Stimulated activated CD8-positive, alpha-beta memory T cell treated with anti-CD3 and anti-CD28 coated beads, Interleukin-15, amount 100 ng/mL, for 4 hours (primary cell): ENCODE measurements around the gene EIF3J.
A peak's percentile ranks its signal among the peaks of the same experiment; 100 is the strongest.
"Not testable (repeated sequence)": the region's sequence is repeated elsewhere in the genome, so short reads cannot be mapped to it uniquely, and the experiment has no call there.

Experiments used
- DNase-seq, 2 donors: peaks; one replicate each; pipeline ENCODE4 v3.0.0-alpha.2; 2020; ENCODE audit warnings: low read depth in 2 of 2

EIF3J gene, protein sequence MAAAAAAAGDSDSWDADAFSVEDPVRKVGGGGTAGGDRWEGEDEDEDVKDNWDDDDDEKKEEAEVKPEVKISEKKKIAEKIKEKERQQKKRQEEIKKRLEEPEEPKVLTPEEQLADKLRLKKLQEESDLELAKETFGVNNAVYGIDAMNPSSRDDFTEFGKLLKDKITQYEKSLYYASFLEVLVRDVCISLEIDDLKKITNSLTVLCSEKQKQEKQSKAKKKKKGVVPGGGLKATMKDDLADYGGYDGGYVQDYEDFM

DNA sequence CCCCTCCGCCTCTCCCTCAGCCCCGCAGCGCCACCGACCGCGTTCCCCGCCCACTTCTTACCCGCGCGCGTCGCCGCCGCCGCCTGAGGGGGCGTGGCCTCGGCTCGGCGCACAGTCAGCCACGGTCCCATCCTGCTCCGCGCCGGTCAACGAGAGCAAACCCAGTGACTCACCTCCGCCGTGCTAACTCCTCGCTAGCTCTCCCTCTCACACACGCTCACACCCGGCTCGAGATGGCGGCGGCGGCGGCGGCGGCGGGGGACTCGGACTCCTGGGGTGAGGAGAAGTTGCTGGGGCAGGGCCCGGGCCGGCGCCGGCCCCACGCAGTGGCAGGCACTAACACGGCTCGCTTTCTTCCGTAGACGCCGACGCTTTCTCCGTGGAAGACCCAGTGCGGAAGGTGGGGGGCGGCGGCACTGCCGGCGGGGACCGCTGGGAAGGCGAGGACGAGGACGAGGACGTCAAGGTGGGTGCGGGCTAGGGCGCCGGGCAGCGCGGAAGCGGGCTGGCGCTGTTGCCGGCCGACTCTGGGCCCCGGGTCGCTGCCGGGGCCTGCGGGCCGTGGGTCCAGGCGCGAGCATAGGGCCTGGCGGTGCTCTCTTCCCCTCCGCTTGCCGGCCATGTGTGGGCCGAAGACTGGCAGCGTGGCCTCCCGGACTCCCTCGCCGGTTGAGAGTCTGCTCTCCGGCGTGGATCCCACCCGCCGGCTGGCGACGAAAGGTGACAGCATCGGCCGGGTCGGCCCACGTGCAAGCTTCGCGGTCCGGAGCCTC is at the start of gene EIF3J:
TSS of gene EIF3J (plus strand) at position 186 of the 773 bp plus-strand sequence. CDS start at position 234, 48 bp downstream.
- DNase-seq = peak; percentile 89 to 92

DNA sequence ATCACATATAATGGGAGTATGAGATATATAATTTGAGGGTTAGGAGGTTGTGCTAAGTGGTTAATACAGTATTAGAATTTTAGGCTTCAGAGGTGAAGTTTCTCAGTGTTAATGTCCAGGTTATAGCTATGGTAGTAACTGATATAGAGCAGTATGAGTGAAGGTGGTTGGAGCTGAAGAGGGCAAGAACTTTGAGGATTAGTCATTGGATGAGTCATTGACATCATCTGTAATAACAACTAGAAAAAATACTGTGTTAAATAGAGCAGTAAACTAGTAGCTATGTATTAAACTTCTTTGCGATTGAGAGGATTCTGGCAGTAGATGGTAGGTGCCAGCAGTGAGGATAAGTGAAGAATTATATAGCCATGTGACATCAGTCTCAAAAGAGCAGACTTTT is 47.5 kb upstream of the EIF3J start:
- DNase-seq = no peak

DNA sequence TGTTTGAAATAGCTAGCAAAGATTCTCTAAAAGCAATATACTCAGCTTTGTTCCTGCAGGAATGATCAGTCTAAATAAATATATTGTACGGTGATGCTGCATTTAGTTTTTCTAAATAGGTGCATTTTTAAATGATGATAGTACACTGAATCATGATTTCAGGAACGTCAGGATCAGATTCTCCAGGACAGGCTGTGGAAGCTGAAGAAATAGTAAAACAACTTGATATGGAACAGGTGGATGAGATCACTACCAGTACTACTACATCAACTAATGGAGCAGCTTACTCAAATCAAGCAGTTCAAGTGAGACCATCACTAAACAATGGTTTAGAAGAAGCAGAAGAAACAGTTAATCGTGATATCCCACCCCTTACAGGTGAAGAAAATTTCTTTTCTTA is 46.3 kb upstream of the EIF3J start:
- DNase-seq = no peak

DNA sequence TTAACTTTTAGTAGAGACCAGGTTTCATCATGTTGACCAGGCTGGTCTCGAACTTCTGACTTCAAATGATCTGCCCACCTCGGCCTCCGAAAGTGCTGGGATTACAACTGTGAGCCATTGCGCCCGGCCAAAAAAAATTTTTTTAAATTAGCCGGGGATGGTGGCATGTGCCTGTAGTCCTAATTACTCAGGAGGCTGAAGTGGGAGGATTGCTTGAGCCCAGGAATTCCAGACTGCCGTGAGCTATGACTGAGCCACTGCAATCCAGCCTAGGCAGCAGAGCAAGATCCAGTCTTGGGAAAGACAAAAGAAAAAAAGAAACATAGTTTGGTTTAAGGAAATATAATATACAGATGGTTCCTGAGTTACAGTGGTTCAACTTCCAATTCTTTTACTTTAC is 44.9 kb upstream of the EIF3J start:
- DNase-seq = no peak

DNA sequence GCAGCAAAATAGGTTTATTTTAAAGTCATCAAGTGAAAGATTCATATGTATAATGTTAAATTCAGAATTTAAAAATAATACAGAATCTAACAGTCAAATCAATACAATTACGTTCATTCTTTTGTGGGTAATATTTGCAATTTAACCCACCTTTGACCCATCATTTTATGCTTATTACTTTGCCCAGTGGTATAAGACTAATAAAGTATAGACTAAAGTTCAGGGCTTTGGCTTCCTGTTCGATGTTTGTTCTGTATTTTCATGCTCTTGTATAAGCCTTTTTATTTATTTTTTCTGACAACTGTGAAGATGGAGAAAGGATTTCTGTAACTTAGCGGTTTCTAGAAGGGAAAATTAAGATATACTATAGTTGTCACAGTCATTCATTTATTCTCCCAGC is 44.3 kb upstream of the EIF3J start:
- no peak for DNase-seq

DNA sequence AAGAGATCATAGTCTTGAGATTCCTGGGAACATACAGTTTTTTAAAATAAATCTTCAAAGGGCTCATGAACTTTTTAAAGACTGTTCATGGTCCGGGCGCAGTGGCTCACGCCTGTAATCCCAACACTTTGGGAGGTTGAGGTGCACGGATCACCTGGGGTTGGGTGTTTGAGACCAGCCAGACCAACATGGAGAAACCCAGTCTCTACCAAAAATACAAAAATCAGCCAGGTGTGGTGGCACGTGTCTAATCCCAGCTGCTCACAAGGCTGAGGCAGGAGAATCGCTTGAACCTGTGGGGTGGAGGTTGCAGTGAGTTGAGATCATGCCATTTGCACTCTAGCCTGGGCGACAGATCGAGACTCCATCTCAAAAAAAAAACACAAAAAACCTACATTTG is 41.4 kb upstream of the EIF3J start:
- no peak for DNase-seq

DNA sequence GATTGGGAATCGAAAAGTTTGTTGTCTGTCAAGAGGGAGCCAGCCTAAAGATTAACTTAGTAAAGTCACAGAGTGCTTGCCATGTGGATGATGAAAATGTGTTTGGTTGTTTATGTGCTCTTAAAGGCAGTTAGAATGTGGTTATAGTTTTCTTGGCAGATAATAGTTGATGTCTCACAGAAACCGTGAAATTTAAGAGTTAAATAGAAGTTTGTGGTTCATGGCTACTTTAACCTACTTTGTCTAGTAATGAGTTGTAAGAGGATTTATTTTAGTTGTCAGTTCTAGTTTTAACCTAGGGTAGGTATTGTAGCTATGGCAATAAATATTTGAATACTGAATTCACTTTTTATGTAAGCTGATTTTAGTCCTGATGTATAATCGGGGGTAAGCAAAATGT is 36.4 kb upstream of the EIF3J start:
- DNase-seq = no peak

DNA sequence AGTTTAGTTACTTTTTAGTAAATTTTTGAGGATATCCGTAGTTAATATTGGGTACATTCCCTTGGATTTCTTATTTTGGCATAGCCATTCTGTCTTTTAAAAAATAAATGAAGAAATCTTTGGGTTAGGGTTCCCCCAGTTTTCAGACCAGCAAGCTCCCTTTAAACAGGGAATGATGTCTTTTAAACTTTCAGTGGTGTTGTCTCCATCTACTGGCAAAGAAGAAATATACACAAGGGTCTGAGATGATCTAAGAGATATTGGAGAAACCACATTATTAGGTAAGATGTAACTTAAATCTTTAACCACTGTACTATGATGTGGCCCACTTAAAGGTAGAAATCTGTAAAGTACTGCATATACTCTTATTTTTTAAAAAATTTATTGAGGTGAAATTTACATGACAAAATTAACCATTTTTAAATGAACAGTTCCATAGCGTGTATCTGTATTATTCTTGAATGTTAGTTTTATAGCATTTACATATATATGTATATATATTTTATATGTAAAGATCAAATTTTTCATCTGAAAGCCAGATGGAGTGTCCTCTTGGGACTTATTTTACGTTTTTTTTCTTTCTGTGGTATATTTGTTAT is 35.1 kb upstream of the EIF3J start:
- no peak for DNase-seq

DNA sequence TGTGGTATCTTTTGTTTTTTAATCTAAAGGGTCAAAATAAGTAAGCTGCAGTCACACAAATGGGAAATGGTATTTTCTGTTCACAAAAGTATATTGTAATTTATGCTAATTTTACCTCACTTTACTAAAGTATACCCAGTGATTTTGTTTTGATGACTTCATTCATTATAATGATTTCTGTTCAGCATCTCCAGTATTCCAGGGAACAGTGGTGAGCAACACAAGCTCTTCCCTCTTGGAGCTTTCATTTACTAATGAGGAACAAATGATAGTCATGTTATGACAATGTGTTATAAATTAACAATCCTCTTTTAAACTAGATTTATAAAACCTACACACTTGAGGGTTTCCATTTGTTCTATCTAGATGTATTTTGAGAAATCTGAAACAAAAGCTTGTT is 20.5 kb upstream of the EIF3J start:
- no peak for DNase-seq

DNA sequence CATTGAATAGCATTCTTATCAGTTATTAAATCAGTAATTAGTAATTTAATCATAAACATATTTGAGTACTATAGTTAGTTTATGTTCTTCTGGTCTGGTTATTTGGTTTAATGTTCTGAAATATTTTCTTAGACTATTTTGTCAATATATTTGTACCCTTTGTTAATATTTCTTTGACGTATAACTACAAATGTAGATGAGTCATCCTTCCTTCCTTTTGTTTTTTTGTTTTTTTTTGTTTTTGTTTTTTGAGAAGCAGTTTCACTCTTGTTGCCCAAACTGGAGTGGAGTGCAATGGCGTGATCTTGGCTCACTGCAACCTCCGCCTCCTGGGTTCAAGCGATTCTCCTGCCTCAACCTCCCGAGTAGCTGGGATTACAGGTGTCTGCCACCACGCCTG is 17.4 kb upstream of the EIF3J start:
- DNase-seq = no peak

DNA sequence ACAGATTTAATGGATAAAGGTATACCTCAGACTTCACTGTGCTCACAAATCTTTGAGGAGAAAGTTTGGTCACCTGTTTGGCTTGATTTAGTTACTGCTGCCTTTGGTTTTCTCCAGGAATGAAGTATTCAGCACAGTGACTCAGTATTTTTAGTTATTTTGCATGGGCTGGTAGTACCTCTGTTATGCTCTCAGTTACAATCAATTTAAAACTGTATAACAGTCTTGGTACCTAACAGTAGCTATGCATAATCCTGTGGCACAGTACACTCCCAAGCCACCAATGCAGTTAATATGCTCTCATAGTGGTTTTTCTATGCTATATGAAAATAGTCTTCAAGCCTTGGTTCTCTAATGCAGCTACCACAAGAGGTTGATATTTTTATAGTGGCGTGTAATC is 11.9 kb upstream of the EIF3J start:
- no peak for DNase-seq

DNA sequence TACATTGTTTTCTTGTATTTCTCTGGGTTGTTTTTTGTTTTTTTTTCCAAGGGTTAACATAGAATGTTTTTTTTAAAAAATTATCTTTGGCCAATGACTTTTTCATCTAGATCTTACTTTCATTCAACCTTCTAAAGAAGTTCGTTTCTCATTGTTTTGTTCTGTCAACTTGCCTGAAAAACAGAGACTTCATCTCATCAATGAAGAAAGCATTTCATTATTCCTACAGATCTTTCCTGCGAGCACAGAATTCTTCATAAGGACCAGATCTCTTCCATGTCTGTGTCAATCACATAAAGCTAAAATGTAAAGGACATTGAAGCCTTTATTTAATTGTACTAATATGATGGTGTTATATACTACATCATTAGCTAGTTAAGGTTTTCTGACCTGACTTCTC is 9.7 kb upstream of the EIF3J start:
- DNase-seq = no peak

DNA sequence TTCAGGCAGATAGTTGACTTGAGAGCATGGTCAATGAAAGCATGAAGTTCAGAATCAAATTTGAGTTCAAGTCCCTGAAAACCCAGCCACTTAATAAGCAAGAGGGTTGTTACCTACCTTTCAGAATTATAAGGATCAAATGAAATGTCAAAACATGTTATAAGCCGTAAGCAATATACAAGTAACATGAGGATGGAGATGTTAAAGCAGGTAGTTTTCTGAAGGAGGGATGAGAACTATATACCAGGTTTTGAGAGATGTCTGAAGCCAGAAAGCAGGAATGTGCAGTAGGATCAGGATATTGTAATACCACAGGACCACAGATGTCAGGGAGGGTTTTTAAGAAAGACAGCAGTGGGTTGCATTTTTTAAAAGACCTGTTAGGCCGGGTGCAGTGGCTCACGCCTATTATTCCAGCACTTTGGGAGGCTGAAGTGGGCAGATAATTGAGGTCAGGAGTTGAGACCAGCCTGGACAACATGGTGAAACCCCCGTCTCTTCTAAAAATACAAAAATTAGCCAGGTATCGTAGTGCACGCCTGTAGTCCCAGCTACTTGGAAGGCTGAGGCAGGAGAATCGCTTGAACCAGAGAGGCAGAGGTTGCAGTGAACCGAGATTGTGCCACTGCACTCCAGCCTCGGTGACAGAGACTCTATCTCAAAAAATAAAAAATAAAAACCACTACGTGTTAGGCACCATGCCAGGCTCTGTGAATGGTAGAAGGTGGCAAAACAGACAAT is 6.9 kb upstream of the EIF3J start:
- DNase-seq = no peak

DNA sequence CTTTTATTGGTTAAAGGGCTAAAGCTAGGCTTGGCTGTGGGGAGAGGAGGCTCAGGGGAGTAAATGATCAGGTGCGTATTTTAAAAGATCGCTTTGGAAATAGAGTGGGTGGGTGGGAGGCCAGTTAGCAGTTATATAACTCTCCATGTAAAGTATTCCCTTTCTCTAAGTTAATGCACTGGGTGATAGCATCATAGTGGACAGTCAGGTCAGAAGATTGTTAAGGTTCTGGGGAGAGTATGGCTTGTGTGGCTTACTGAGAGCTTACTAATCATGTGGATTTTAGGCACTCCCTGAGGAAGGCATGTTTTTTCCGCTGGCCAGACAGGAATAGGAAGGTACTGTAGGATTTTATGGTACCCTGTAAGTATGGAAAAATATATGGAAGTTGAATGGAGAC is 6.3 kb upstream of the EIF3J start:
- DNase-seq = no peak

DNA sequence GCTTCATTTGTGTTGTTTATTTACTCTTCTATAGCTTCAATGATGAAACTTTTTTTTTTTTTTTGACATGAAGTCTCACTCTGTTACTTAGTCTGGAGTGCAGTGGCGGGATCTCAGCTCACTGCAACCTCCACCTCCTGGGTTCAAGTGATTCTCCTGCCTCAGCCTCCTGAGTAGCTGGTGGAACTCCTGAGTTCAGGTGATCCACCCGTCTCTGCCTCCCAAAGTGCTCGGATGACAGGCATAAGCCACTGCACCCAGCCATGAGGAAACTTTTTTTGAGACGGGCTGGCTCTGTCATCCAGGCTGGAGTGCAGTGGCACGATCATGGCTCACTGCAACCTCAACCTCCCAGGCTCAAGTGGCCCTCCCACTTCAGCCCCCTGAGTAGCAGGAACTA is 4.7 kb upstream of the EIF3J start:
- DNase-seq = not testable (repeated sequence)

DNA sequence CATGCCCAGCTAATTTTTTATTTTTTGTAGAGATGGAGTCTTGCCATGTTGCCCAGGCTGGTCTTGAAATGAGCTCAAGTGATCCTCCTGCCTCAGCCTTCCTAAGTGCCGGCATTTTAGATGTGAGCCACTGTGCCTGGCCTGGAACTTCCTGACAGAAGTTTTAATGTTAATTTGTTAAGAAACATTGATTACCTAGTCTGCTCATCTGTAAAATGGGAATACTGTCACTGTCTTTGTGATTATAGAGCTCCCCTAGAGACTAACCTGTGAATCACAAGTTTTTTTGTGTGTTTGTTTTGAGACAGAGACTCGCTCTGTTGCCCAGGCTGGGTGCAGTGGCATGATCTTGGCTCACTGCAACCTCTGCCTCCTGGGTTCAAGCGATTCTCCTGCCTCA is 4.3 kb upstream of the EIF3J start:
- DNase-seq = no peak

DNA sequence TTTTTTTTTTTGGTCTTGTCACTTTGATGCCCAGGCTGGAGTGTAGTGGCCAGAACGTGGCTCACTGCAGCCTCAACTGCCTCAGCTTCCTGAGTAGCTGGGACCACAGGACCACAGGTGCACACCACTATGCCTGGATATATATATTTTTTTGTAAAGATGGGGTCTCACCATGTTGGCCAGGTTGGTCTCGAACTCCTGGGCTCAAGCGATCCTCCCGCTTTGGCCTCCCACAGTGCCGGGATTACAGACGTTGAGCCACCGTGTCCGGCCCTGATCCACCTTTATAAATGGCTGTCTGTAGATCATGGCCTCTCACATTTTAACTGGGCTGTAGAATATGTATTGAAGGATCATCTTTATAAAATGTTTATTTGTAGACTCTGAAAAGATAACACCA is 1.9 kb upstream of the EIF3J start:
- DNase-seq = no peak

DNA sequence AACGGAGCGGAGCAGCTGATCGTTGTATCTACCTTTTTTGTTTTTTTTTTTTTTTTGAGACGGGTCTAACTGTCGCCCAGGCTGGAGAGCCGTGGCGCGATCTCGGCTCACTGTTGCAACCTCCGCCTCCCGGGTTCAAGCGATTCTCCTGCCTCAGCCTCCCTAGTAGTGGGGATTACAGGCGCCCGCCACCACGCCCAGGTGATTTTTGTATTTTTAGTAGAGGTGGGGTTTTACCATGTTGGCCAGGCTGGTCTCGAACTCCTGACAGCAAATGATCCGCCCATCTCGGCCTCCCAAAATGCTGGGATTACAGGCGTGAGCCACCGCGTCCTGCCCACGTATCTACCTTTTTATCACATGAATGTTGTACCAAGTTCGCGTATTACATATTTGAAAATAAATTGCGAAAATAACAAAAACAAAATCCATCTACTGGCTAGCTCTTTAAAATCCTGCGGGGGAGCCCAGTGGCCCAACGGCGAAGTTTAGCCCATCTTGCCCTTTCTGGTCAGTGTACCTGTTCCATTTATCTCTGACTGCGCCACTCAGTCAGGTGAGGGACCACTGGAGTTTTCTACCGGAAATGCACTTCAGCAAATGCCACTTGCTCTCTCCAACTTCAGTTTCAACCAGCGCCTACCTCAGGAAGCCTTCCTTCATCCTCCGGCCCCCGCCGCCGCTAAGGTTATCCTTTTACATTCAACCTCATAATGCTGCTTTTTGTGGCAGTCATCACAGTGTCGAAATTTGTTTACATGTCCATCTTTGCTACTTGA is 1.2 kb upstream of the EIF3J start:
- no peak for DNase-seq

DNA sequence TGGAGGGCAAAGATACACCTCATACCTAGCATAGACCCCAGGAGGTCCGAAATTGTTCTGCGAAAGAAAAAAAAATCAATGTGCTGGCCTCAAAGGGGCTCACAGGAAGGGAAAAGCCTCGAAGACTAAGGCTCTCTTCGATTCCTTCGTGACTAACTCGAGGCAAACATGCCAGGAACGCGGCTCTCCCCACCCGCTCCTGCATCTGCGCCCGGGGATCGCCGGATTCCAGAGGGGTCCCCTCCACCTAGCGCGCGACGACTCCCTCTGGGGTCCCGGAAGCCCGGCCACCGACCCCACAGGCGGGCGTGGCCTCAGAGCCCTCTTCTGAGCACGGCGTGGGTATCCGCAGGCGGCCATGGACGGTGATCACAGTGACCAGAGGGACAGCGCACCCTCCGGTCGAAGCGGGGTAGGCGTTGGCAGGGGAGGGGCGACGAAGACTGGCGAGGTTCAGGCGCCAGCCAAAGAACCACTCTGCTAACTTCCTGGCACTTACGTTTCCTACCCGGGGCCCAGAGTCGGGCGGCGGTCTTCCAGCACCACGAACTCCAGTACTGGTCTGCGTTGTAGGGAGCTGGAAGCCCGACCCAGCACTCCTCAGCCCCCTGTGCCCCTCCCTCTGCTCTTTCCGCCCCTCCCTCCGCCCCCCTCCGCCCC is 515 bp upstream of the EIF3J start:
- DNase-seq = peak in 1 of 2 donors; percentile 42

DNA sequence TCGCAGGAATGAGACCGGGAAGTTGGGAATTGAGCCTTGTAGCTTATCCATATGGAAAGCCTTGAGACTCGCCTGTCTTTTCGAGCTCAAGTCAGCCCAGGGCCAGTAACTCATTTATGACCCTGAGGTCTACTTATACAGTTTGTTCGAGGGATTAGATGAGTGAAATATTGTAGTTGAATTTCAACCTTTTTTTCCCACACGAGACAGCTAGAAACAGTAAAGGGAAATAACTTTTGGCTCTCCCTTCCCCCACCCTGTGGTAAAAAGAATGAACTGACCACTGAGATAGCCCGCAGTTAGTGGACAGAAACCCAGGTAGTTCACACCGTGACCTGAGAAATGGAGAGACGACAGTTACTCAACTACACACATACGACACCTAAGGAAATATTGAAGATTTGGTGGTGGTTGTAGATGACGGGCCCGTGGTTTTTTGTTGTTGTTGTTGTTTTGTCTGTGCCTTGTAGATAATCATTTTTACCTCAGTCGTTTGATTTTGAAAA is 841 bp downstream of the EIF3J start:
- no peak for DNase-seq
